OCI-LY3 (cell line): Measurements from ENCODE around the gene EXOC1.

Experiments used
- EZH2phosphoT487 ChIP-seq: fragments of 200-600 bp; shearing (Covaris generic); IDR thresholded peaks from 2 replicates; pipeline ENCODE4 v1.6.1; 2018; ENCODE audit warnings: antibody characterized with exemption, mixed run types, low read depth
- TF ChIP-seq, protein P1 (sequence below): fragments of 200-600, 300-600 bp; sonication (generic); IDR thresholded peaks from 2 replicates; pipeline ENCODE4 v1.5.1; 2014; ENCODE audit warnings: antibody characterized with exemption, low read length, low read depth

- TF ChIP-seq, protein P1, sequence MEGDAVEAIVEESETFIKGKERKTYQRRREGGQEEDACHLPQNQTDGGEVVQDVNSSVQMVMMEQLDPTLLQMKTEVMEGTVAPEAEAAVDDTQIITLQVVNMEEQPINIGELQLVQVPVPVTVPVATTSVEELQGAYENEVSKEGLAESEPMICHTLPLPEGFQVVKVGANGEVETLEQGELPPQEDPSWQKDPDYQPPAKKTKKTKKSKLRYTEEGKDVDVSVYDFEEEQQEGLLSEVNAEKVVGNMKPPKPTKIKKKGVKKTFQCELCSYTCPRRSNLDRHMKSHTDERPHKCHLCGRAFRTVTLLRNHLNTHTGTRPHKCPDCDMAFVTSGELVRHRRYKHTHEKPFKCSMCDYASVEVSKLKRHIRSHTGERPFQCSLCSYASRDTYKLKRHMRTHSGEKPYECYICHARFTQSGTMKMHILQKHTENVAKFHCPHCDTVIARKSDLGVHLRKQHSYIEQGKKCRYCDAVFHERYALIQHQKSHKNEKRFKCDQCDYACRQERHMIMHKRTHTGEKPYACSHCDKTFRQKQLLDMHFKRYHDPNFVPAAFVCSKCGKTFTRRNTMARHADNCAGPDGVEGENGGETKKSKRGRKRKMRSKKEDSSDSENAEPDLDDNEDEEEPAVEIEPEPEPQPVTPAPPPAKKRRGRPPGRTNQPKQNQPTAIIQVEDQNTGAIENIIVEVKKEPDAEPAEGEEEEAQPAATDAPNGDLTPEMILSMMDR = no peak
- TF ChIP-seq EZH2phosphoT487 = no peak
Measured at GRCh38 chr4:55896622-55897021, 43.2 kb downstream of the EXOC1 start.
